COLO829 (cell line): ENCODE results near the gene PALMD.
A peak's percentile ranks its signal among the peaks of the same experiment; 100 is the strongest.

Source experiments
- DNase-seq: peaks from one replicate; pipeline ENCODE4 v3.0.0; 2012; ENCODE audit warnings: low spot score

PALMD gene

GRCh38 chr1:99660496-99660895, 14.6 kb downstream of the PALMD start:
- no peak for DNase-seq

- DNase-seq = no peak
Observed at GRCh38 chr1:99661780-99662179, 15.9 kb downstream of the PALMD start.

GRCh38 chr1:99662539-99663080, 16.7 kb downstream of the PALMD start:
- DNase-seq = no peak

GRCh38 chr1:99663501-99663900, 17.6 kb downstream of the PALMD start:
- DNase-seq = no peak

- DNase-seq = no peak
Observed at GRCh38 chr1:99665212-99665611, 19.3 kb downstream of the PALMD start.

GRCh38 chr1:99669376-99669775, 23.5 kb downstream of the PALMD start:
- DNase-seq = no peak

GRCh38 chr1:99669821-99670220, 23.9 kb downstream of the PALMD start:
- DNase-seq = no peak

- no peak for DNase-seq
Observed at GRCh38 chr1:99670583-99670982, 24.7 kb downstream of the PALMD start.

- DNase-seq = no peak
Observed at GRCh38 chr1:99672038-99672437, 26.1 kb downstream of the PALMD start.

- DNase-seq = no peak
Observed at GRCh38 chr1:99672530-99673213, 26.8 kb downstream of the PALMD start.

- DNase-seq = no peak
Observed at GRCh38 chr1:99673315-99673714, 27.4 kb downstream of the PALMD start.

- DNase-seq = no peak
Observed at GRCh38 chr1:99674115-99675064, 28.5 kb downstream of the PALMD start.

- no peak for DNase-seq
Observed at GRCh38 chr1:99675292-99675691, 29.4 kb downstream of the PALMD start.

GRCh38 chr1:99675994-99676393, 30.1 kb downstream of the PALMD start:
- no peak for DNase-seq

GRCh38 chr1:99676876-99677275, 31.0 kb downstream of the PALMD start:
- no peak for DNase-seq

GRCh38 chr1:99677416-99677815, 31.5 kb downstream of the PALMD start:
- DNase-seq = no peak

GRCh38 chr1:99680270-99680669, 34.4 kb downstream of the PALMD start:
- no peak for DNase-seq

GRCh38 chr1:99681583-99681982, 35.7 kb downstream of the PALMD start:
- DNase-seq = no peak

GRCh38 chr1:99682291-99682751, 36.4 kb downstream of the PALMD start:
- DNase-seq = no peak

GRCh38 chr1:99685516-99686180, 39.7 kb downstream of the PALMD start:
- DNase-seq = no peak

- DNase-seq = peak; percentile 16
Observed at GRCh38 chr1:99691175-99691574, 45.3 kb downstream of the PALMD start.

GRCh38 chr1:99696616-99697015, 50.7 kb downstream of the PALMD start:
- DNase-seq = no peak
